ENCODE measurements around the gene ROBO2.

The ROBO2 gene

DNA sequence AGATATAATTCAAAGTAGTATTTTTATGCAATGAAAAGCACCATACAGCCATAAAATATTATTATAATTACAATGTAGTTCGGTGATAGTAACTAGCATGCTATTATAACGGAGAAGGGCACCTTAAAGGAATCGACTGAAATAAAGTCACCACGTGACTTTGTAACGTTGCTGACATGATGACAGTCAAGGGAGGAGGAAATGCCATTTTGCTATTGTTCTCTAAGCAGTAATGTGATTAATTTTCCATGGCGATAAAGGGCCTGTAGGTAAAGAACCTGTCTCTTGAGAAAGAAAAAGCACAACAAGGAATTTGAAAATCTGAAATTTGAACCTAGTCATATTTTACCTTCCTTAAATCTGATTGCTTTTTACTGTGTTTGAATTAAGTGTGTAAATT is 526.2 kb downstream of the ROBO2 start:
- DNase-seq (ENCODE audit: low read depth in 2 of 2), result no peak

DNA sequence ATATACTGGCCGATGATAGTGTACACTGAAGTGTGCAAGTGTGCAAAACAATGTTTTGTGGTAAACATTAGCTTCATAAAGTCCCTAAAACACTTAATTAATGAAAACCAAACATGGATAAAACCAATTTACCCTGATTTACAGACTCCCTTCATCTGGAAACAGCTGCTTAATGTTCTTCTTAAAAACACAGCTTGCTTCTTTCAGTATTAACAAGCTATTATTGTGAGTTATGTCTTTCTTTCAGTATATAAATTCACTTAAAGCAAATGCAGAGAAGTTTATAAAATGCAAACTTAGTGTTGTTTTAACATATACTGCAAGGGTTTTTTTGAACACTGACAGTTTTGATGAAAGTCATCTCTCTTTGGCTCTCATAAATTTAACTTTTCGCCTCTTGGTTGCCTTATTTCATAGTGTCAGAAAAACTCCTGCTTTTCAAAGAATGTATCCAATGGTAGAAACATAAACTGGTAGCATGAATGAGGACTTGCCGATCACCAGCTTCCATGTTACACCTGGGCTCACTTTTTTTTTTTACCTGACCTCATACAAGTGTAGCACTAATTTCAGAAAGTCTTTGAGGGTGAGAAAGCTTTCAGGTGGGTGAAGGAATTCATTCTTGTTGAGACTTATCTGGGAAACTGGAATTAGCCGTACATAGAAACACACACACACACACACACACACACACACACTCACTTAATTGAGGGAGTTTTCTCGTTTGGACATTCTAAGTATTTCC is 532.2 kb downstream of the ROBO2 start:
- no peak for DNase-seq (ENCODE audit: low read depth in 2 of 2)

DNA sequence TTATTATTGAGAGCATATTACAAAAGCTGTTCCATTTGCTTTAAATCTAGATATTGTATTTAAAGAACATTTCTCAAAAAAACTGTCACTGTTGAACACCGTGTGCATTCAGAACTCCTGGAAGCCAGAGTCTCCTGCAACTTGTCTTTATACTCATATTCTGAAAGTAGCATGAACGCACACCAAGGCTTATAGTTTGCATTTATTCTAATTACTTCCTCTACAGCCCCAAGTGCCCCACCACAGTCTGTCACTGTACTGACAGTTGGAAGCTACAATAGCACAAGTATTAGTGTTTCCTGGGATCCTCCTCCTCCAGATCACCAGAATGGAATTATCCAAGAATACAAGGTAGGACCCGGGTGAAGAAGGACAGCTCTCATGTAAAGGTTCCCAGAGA is 537.4 kb downstream of the ROBO2 start:
- no peak for DNase-seq (ENCODE audit: low read depth in 2 of 2)

DNA sequence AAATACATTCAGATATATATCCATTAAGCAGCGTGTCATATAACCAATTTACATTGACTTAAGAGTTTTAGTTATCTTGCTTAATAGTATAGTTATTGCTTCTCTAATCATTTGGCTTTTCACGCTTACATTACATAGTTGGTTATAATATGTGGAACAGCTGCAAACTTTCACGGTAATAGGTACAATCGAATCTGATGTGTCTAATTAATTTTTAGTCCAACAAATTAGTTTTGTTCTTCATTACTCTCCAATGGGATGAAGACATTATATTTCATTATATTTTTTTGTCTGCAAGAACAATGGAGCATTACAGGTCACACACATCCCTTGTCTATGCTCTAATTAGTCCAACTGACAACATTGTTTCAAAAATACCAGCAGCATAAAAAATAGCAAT is 546.3 kb downstream of the ROBO2 start:
- DNase-seq (ENCODE audit: low read depth in 2 of 2), result no peak

DNA sequence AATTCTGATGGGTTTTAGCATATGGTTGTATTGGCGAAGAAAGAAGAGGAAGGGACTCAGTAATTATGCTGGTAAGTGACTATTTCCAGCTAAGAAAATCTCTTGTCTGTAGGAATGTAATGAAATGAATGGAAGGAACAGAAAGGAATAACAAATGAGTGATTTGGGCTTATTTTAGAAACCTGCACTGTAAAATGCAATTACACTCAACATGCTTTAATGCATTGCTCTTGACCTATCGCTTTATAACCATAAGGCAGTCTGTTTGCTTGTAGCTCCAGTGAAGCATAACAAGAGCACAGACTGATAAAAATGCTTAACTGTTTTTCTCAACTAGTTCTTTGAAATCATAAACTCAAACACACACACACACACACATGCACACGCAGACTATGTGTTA is 549.0 kb downstream of the ROBO2 start:
- DNase-seq (ENCODE audit: low read depth in 2 of 2), result no peak

DNA sequence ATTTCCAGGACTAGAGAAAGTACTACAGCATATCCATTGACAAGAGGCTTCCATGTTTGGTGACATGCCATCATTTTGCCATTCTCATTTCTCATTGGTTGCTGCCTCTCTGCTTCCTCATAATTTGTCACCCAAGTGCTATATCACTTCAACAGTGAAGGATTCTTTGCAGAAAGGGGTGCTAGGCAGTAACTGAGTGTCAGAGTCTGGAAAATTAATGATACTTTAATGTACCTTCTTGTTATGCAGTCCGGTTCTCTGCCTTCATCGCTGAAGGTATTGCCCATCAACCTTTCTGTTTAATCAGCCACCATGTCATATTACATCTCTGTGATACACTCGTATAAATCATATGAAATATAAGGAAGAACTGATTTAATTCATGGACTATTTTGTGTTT is 550.3 kb downstream of the ROBO2 start:
- DNase-seq (ENCODE audit: low read depth in 2 of 2), result no peak

DNA sequence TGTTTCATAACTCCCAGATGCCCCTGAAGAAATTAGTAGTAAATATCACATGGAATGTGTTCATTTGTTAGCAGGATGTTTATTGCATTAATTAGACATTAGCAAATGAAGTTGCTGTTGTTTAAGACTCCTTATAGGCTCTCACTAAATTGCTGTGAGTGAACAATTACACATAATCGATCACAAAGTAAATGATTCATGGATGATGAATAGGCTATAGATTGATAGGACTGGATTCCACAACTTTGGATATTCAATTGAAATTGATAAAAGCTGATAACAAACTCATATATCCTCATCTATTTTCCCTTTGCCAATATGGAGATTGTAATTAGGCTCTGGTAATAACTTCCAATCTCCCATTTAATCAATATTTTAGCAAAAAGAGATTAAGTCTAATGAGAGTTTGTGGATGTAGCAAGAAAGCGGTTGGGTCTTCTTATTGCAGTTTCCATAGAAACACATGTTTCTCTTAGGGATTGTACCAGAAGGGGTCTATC is 555.5 kb downstream of the ROBO2 start:
- DNase-seq (ENCODE audit: low read depth in 2 of 2), result no peak

DNA sequence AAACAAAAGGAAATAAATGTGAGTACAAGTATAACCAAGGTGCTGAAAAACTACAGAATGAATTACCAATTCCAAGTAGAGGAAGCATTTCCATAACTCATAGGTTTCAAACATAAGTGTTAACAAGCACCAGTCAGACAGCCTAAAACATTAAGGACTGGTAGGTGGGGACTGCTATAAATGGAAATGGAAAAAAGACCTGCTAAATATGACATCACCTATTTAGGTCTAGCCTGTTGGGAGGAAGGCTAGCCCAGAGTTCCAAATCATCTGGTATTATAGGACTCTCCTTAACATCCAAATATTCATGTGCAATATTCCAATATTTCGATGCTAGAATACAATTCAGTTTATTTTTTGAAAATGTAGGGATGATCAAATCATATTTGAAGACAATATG is 560.0 kb downstream of the ROBO2 start:
- no peak for DNase-seq (ENCODE audit: low read depth in 2 of 2)

DNA sequence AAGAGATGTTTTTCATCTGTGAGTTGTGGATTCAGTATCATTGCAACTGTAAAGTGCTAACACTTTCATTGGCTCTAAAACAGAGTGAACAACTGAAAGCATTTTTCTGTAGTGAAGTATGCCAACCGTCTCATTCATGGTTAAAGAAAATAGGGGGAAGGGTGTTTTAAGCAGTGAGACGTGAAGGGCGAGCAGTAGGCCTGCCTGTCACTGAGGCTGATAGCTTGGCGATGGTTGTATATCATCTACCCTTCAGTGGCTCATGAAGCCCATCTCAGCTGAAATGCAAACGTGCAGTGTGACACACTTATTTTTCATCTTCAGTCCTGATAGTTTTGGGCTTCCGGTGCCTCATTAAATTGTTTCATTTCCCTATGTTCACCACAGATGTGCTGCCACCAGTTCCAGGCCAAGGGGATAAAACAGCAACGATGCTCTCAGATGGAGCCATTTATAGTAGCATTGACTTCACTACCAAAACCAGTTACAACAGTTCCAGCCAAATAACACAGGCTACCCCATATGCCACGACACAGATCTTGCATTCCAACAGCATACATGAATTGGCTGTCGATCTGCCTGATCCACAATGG is 562.0 kb downstream of the ROBO2 start:
- DNase-seq (ENCODE audit: low read depth in 2 of 2), result no peak

DNA sequence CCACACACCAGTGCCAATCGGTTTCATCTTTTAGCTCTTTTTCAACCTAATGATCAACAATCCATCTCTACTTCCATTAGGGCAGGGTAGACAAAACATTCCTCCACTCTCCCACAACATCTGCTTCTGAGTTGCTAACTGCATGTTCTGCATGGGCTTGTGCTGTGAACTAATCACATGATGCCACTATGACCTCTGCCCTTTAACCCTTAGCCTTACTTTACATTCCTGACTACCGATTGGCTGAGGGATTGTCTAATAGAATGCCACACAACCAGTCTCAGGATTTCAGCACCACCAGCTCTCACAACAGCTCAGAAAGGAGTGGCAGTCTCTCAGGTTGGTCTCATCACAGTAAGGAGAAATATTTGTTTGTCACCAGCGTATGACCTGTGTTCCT is 562.8 kb downstream of the ROBO2 start:
- DNase-seq (ENCODE audit: low read depth in 2 of 2), result no peak

DNA sequence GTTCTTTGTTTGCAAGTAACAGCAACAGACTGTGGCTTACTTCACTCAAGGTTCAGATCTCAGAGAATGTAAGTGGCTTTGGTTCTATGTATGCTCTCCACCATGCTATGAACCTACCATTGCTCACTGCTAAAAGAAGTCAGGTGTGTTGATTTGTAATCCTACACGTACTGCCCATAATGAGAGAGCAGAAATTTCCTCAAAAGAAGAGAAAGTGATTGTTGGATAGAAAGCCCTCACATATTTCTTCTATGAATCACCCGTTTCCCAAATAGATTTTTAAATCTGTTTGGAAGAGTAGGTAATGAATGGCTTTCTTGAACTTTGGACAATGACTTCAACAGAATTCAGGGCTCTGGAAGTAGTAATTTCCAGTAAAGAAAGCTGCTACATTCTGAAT is 565.4 kb downstream of the ROBO2 start:
- no peak for DNase-seq (ENCODE audit: low read depth in 2 of 2)

DNA sequence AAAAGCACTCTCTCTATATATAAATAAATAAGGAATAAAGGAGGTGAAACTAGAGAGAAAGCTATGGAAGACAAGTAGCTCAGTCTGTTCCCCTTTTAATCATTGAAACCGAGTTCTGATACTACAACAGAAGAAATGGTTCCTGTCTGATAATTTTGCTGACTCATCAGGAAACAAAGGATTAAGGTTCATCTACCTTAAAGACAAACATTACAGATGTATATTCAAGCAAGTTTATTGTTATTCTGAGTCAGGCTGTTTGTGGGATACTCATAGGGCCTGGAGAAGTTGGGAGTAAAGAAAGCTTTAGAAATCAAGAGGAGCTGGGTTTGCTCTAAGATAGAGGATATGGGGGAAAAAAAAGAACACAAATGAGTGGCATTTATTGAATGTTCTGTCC is 566.0 kb downstream of the ROBO2 start:
- no peak for DNase-seq (ENCODE audit: low read depth in 2 of 2)

DNA sequence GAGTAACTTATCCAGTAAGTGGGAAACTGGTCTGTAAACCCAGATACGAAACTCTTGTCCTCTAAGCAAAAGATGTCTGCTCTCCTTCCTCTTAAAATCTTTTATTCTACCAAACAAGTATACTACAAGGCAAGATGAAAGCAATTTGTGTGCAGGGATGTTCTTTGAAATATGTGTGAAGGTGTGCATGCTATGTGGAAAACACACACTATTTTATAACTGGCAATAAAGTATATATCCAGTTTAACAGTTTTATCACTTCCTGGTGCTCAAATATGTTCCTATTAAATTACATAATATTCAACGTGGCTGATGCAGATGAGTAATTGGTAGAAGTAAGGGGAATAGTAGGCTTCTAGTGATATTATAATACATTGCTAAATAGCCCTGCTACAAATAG is 566.5 kb downstream of the ROBO2 start:
- DNase-seq (ENCODE audit: low read depth in 2 of 2), result no peak

DNA sequence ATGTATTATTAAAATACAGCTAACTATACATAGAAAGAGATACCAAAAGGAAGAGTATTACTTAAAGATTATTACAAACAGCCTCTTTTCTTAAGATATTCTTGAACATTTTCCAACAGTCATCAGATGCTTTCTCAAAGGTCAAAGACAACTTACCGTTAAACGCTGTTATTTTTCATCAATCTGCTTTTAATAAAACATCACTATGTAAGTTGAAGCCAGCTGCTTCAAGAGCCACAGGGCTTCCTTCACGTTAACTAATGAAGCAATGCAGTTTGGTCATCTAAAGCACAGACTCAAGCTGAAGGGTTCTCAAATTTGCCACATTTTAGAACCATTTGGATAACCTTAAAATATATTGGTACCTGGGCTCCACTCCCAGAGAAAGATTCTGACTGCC is 578.8 kb downstream of the ROBO2 start:
- DNase-seq (ENCODE audit: low read depth in 2 of 2), result no peak

DNA sequence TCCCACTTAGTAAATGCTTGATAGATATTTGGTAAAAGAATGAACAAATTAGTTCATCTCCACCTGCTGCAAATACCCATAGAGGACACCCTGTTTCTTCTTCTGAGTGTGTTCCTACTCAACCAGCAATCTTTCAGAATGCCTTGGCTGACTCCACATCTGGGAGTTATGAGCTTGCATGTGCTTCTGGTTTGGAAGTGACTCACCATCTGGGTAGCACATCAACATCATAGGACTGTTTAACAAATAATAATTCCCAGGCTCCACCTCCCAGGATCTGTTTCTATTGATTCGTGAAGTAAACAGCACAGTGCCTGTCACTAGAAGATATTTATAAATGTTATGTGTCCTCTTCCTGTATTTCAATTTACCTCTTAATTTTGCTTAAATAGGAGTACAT is 580.1 kb downstream of the ROBO2 start:
- DNase-seq (ENCODE audit: low read depth in 2 of 2), result no peak

DNA sequence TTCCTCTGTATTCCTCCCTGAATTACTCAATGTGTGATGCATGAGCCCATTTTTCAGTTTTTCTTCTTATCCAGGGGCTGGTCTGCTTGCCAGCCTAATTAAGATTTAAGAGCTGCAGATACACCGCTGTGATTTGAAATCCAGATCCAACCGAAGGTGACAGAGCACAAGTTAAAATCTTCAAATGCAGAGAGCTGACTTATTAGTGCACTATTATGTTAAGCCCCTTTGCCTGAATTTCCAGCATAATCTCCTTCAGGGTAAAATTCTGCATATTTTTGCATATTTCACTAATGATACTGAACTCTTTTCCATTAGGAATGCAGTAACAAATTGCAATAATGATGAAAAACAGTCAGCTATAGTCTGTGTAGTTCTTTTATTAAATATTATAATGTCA is 583.6 kb downstream of the ROBO2 start:
- DNase-seq (ENCODE audit: low read depth in 2 of 2), result no peak

DNA sequence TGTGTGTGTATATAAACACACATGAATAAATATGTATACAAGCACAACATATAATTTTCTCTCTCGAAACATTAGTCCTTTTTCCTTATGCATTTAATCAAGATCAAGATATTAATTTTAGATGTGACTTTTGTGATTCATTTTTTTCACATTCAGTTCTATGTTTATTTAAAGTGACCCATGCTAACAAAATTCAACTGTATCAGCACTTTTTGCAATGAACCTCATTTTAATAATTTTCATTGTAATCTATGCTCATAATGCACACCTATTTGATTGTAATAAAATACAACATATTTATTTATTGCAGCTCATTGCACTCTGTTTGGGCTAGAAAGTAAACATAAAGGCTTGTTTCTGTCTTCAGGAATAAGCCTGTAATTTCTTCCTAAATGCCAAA is 586.3 kb downstream of the ROBO2 start:
- DNase-seq (ENCODE audit: low read depth in 2 of 2), result no peak

DNA sequence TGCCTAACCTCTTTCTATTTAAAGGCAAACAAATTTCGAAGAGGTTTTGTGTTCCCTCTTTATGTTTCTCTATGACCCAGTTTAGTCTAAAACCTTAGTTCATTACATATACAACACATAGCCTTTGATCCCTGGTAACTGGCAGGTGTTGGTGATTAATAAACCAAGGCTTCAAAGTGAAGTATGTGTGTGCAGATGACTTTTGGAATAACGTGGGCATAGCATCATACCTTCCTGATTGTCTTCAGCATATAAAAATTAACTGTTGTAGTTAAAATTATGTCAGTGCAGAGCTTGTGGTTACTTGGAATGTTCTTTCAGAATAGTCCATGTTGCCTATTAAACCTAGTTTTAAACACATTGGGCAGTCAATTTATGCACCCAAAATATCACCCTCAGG is 608.3 kb downstream of the ROBO2 start:
- no peak for DNase-seq (ENCODE audit: low read depth in 2 of 2)

DNA sequence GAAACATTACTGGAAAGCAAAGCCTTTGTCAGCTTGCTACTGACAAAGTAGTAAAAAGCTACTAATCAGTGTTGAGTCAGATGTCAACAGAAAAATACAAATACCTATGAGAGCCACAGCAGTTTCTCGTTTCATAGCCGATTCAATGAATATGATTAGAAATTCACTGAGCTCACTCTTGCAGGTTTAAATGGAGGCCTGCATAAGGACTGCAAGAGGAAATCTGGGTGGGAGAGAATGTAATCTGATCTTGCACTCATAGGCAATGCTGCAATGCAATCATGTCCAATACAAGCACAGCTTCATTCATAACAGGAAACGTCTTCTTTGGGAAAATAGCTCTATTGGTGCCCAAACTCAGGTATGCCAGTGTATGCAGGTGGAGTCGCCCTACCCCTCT is 608.8 kb downstream of the ROBO2 start:
- no peak for DNase-seq (ENCODE audit: low read depth in 2 of 2)

DNA sequence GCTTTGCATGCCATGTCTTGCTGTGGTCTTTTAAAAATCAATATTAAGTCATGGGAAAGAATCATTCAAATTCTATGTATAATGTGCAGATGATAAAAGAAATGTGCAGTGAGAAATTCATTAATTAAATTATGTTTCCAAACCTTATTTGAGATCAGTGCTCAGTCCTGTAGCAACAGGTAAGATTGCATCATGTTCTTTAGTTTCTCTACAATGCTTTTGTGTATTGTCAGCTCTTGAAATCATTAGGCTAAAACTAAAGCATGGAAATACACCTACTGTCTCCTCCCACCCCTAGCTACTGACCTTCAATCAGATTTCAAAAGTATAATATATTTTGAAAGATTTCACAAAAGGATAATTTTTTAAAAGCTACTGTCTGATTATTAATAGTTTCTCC is 612.7 kb downstream of the ROBO2 start:
- no peak for DNase-seq (ENCODE audit: low read depth in 2 of 2)

DNA sequence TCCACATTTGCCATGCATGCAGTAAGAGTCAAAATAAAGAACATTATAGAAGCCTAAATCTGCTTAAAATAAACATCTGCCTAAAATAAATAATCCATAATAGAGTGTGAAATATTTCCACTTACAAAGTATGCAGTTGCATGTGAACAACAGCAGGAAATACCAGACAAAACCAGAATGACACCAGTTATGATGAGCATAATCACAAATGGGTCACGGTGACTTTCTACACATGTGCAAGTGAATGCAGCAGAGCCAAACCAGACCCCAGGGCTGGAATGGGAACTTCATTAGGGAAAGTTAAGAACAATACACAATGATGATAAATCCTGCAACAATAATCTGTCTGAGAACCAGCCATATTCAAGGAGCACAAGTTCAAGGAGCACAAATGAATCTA is 615.5 kb downstream of the ROBO2 start:
- no peak for DNase-seq (ENCODE audit: low read depth in 2 of 2)

DNA sequence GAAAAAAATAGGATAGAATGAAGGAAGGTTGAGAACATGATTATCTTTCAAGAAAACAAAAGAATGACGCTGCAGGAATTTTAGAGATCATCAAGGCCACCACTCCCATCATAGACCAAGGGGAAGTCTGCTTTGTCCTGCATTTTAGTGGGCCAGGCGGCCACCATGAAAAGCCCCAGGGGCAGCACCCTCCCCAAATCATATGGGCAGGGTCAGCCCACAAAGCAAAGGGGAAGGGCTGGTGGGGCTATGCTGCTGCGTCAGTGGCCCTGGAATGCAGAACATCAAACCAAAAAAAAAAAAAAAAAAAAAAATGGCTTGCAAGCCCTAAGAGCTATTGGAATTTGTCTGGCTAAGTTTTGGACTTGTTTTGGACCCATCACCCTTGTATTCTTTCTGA is 620.8 kb downstream of the ROBO2 start:
- no peak for DNase-seq (ENCODE audit: low read depth in 2 of 2)

DNA sequence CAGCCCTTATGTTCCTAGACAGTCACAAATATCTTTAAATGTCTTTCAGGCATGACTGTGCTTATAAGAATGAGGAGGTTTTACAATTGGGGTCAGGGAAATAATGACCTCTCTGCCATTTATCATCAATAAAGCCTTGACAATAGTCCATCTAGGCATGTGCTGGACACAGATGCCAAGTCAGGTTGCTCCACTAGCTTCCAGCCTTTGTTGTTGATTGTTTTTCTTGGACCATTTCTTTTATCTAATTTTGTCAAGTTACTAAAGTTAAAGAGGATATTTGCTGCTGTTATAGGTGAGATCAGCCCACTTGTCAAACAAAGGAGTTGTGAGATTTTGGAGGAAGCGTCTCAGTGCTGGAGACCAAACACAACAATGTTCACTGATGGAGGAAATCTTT is 628.0 kb downstream of the ROBO2 start:
- no peak for DNase-seq (ENCODE audit: low read depth in 2 of 2)

DNA sequence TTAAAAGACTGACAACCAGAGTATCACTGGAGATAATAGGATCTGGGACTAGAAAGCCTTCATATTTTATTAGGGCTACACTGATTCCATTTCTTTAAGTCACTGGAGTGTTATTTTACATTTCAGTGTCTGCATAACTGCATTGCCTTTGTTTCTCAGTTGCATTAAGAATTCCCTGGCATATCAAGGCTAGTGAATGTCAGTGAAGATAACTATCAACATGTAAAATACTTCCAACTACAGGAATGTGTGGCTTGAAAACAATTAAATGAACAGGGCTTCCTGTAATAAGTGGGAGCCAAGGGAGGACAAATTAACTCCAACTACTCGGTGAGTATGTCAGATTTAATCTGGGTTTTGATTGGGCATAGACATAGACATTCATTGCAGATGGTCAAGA is 628.5 kb downstream of the ROBO2 start:
- DNase-seq (ENCODE audit: low read depth in 2 of 2), result no peak
